Liver (tissue), 3 donors: ENCODE results near the gene XCR1.

Experiments used
- GABPA ChIP-seq, 2 donors: IDR thresholded peaks in 1 of 2; conservative IDR thresholded peaks in 1 of 2; 2 replicates each; pipeline ENCODE4 v1.6.1; 2016; ENCODE audit warnings: antibody characterized with exemption in 2 of 2, mild to moderate bottlenecking in 1 of 2, moderate library complexity in 1 of 2
- TF ChIP-seq, protein P1 (sequence below): fragments of 150-350 bp; IDR thresholded peaks from 2 replicates; pipeline ENCODE4 v1.5.1; 2017; ENCODE audit warnings: improper control_type of control experiment, low read depth, low read length; ENCODE audit not compliant: missing input control
- TF ChIP-seq, protein P2 (sequence below): IDR thresholded peaks from 2 replicates; pipeline ENCODE4 v1.6.1; 2016; ENCODE audit warnings: antibody characterized with exemption
- TF ChIP-seq, protein P3 (sequence below): IDR thresholded peaks from 2 replicates; pipeline ENCODE4 v1.6.1; 2016; ENCODE audit warnings: antibody characterized with exemption
- donor health status: healthy.
- donor health status: healthy.

DNA sequence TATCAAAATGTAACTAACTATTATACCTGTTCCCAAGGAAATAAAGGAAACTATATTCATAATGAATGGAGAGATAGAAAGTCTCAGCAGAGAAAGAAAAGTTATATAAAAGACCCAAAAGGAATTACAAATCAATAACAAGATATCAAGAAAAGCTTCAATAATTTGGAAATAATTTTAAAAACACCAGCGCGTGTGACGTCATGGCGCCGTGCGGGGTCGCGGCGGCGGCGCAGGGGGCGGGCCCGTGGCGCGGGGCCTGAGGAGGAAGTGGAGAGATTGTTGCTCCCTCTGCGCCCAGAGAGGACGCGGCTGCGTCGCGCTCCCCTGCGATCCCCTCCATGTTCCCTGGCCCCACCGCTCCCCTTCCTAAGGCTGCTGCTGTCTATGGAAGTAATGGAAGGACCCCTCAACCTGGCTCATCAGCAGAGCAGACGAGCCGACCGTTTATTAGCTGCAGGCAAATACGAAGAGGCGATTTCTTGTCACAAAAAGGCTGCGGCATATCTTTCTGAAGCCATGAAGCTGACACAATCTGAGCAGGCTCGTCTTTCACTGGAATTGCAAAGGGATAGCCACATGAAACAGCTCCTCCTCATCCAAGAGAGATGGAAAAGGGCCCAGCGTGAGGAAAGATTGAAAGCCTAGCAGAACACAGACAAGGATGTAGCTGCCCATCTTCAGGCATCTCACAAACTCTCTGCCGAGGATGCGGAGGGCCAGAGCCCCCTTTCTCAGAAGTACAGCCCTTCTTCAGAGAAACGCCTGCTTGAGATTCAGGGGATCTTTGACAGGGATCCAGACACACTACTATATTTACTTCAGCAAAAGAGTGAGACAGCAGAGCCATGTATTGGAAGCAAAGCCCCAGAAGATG, 4.1 kb downstream of the XCR1 start:
- TF ChIP-seq, protein P1, sequence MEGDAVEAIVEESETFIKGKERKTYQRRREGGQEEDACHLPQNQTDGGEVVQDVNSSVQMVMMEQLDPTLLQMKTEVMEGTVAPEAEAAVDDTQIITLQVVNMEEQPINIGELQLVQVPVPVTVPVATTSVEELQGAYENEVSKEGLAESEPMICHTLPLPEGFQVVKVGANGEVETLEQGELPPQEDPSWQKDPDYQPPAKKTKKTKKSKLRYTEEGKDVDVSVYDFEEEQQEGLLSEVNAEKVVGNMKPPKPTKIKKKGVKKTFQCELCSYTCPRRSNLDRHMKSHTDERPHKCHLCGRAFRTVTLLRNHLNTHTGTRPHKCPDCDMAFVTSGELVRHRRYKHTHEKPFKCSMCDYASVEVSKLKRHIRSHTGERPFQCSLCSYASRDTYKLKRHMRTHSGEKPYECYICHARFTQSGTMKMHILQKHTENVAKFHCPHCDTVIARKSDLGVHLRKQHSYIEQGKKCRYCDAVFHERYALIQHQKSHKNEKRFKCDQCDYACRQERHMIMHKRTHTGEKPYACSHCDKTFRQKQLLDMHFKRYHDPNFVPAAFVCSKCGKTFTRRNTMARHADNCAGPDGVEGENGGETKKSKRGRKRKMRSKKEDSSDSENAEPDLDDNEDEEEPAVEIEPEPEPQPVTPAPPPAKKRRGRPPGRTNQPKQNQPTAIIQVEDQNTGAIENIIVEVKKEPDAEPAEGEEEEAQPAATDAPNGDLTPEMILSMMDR: no peak
- TF ChIP-seq, protein P2, sequence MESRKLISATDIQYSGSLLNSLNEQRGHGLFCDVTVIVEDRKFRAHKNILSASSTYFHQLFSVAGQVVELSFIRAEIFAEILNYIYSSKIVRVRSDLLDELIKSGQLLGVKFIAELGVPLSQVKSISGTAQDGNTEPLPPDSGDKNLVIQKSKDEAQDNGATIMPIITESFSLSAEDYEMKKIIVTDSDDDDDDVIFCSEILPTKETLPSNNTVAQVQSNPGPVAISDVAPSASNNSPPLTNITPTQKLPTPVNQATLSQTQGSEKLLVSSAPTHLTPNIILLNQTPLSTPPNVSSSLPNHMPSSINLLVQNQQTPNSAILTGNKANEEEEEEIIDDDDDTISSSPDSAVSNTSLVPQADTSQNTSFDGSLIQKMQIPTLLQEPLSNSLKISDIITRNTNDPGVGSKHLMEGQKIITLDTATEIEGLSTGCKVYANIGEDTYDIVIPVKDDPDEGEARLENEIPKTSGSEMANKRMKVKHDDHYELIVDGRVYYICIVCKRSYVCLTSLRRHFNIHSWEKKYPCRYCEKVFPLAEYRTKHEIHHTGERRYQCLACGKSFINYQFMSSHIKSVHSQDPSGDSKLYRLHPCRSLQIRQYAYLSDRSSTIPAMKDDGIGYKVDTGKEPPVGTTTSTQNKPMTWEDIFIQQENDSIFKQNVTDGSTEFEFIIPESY: no peak
- TF ChIP-seq, protein P3, sequence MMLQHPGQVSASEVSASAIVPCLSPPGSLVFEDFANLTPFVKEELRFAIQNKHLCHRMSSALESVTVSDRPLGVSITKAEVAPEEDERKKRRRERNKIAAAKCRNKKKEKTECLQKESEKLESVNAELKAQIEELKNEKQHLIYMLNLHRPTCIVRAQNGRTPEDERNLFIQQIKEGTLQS: no peak
- TF ChIP-seq GABPA (IDR thresholded peaks at IDR 0.05 in 1 of 2, conservative IDR thresholded peaks at IDR 0.05 in 1 of 2): no peak
